SIG-M5 treated with dmso at 0.1 percent for 504 hours (cell line): Measurements from ENCODE around the gene SPOCK1.

Experiments used
- DNase-seq: peaks from one replicate; lab custom pipeline; 2025; ENCODE audit not compliant: unreplicated experiment; lab: John Stamatoyannopoulos, UW

Gene SPOCK1

GRCh38 chr5:137203011-137203632 lies 296.0 kb downstream of the SPOCK1 start:
- DNase-seq, result no peak

- no peak for DNase-seq
Observed at GRCh38 chr5:137201876-137202275, 297.2 kb downstream of the SPOCK1 start.

DNA sequence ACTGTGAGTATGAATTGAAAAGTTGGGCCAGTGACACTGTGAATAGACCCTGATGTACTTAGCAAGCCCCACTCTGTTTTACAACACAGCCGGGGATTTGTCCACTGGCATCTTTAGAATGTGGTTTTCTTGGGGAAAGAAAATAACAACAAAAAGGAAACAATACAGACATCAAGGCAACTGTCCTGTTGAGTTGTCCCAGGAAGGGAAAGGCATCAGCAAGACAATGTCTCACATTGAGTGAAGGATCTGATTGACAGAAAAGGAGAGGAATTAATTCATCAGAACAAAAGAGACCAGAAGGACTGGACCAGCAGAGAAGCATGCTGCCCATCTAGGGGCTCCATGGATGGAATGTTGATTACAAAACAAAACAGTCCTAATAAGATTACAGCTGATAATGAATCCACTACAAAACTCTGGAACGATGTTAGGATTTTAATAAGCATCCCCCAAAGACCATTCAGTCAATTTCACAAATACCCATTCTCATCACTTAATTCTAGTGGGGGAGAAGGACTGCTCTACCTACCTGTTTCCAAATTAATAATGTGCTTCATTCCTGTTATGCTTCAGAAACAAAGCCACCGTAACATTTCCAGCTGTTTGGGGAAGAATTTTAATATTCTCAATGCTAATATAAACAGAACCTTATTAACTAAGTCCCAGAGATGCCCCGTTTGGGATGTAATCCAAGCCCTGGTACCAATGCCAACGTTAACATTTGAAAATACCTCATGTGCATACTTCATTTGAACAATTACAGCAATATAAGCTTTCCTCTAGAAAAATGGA lies 298.0 kb downstream of the SPOCK1 start:
- DNase-seq, result no peak

DNA sequence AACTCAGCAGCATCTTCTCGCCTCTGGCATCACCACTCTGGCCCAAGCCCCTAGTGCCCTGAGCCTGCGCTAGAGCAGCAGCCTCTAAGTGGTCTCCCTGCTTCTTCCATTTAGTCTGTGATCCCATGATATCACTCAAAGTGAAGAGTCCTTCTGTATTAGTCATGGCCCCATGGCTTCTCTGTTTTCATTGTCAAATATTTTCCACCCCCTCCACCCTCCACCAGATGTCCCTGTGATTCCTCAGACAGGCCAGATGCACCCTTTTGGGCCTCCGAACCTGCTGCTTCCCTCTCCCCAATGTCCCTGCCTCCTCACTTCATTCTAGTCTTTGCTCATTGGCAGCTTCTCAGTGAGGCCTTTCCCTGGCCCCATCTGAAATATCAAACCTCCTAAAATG lies 299.2 kb downstream of the SPOCK1 start:
- DNase-seq, result no peak

DNA sequence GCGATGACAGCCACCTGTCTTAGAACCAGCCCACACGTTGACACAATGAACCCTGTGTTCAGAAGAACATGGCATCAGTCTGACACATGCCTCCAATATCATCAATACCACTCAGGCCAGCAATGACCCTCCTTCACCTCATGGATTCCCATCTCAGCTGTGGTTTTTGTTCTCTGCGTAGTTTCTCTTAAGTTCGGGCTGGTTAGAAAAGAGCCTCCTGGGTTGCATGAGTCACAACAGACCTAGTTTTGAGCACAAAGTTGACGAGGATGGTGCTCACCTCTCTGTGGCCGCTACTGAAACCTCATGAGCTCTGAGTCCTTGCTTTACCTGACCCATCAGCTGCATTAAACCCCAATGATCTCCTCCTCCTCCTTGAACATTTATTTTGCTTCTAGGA lies 299.9 kb downstream of the SPOCK1 start:
- no peak for DNase-seq

GRCh38 chr5:137195483-137195882 lies 303.6 kb downstream of the SPOCK1 start:
- no peak for DNase-seq

GRCh38 chr5:137194300-137194699 lies 304.8 kb downstream of the SPOCK1 start:
- DNase-seq, result no peak

DNA sequence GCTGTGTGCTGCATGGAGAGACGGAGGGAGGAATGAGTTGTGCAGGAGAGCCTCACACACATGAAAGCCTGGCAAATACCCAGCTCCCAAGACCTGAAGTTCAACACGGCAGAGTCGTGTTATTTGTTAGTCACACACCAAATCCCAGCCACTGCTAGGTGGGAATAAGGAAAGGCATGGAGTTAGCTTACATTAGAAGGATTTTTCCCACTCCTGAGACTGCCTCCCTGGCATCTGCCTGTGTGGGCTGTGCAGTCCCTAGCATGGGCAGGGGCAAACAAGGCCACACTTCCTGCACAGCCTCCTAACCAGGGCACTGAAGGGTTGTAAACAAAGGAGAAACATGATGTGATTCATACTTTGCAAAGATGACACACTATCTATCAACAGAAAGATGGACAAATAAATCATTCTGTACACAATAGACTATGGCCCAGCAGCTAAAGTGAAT lies 306.8 kb downstream of the SPOCK1 start:
- DNase-seq, result no peak

DNA sequence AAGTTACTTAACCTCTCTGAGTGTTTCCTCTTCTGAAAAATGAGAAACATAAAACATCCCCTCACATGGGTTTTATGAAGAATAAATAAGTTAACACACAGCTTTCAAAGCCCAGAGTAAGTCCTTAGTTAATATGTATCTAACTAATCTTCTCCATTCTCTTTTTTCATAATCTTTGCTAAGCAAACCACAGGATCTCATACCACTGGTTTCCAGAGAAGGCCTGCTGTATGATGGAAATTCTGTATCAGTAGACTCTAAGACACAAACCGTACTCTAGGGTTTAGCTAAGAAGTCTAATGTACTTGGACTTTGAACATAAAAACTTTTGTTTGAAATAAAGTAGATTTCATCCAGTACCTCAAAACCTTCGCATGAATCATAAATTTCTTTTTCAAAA lies 307.9 kb downstream of the SPOCK1 start:
- DNase-seq, result no peak

GRCh38 chr5:137190441-137190840 lies 308.7 kb downstream of the SPOCK1 start:
- DNase-seq, result no peak

GRCh38 chr5:137190031-137190430 lies 309.1 kb downstream of the SPOCK1 start:
- no peak for DNase-seq

GRCh38 chr5:137188566-137188965 lies 310.6 kb downstream of the SPOCK1 start:
- no peak for DNase-seq

DNA sequence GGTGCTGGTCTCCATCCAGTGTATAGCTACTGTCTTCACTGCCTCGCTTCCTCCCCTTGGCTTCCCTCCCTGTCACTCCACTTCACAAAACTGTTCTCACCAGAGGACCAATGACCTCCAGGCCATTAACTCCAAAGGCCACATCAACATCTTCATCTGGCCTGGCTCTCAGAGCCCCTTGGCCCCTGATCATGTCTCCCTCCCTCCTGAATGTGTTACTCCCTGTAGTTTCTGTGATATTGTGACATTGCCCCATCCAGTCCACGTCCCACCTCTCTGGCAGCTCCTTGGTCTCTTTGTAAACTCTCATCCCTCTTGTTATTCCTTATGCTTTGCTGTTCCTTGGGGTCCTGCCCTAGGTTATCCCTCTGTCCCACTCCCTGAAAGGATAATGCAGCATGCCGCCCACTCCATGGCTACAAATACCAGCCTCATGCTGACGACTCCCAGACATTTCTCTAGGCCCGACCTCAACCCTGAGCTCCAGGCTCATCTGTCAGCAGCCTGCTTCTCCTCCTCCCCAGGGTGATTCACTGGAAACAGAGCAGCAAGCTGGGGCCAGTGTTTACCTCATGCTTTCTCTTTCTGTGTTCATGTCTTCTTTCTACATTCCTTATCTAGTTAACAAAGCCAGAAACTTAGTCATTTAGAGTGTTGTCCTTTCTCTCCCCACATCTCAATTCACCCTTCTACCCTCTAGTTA lies 312.2 kb downstream of the SPOCK1 start:
- DNase-seq, result no peak

DNA sequence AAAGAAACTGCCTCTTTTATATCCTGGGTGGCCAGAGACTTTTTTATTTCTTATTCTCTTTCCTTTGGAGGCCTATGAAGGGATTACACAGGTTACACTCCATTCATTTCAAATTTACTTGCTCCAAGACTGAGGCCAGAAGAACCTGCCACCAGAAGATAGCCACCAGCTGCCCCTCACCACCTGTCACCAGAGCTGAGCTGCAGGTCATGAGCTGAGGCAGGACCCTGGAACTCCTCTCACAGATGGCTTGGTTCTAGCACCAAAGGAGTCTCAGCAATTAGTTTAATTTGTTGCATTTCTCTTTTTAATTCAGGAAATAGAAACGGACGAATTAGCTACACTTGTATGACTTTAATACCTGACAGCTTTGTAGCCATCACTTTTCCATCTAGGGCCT lies 313.9 kb downstream of the SPOCK1 start:
- DNase-seq, result no peak

GRCh38 chr5:137184734-137185133 lies 314.4 kb downstream of the SPOCK1 start:
- no peak for DNase-seq

DNA sequence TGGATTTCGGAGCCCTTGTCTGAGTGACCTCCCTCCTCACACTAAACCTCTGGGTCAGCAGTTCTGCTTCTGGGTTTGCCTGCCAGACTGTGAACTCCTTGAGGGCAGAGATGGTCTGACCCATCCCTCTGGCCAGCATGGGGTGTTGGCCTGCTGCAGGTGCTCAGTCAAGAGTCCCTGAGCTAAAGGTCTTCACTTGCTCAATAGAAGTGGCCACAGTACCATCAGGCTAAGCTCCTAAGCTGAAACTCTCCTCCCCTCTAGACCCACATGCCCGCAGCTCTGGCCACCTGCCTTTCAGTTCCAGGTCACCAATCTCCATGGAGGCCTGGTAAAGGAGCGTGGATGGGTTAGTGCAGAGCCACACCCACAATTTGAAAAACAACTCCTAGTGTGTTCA lies 316.6 kb downstream of the SPOCK1 start:
- no peak for DNase-seq

GRCh38 chr5:137181667-137182066 lies 317.5 kb downstream of the SPOCK1 start:
- DNase-seq, result no peak

- no peak for DNase-seq
Observed at GRCh38 chr5:137179203-137179602, 319.9 kb downstream of the SPOCK1 start.

DNA sequence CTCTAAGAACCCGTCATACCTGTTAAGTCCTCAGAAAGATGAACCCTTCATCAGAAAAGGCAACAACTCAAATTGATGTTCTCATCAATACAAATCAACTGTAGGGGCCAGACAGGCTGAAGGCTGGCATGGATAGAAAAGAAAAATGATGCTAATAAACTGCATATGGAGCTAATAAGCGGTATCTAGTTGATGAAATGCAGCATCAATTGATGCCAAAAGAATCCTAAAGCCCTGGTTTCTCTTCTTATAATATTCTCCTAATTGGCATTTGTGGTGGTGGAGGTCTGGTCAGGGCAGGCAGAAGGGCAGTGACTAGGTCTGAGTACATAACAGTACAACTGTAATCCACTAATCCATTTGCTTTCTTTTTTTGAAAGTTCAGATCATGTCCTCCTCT lies 322.5 kb downstream of the SPOCK1 start:
- no peak for DNase-seq

- DNase-seq, result no peak
Observed at GRCh38 chr5:137176126-137176525, 323.0 kb downstream of the SPOCK1 start.

- no peak for DNase-seq
Observed at GRCh38 chr5:137174196-137174595, 324.9 kb downstream of the SPOCK1 start.

GRCh38 chr5:137172258-137172657 lies 326.9 kb downstream of the SPOCK1 start:
- DNase-seq, result no peak
